HG02970 (cell line): ENCODE results near the gene CENPV.

Source experiments
- ATAC-seq: cut with Tn5 transposase; IDR thresholded peaks from one replicate; pipeline ENCODE4 v1.9.1; 2021; ENCODE audit warnings: mild to moderate bottlenecking, moderate library complexity, moderate number of reproducible peaks; ENCODE audit not compliant: unreplicated experiment, low FRiP score

The CENPV gene

DNA sequence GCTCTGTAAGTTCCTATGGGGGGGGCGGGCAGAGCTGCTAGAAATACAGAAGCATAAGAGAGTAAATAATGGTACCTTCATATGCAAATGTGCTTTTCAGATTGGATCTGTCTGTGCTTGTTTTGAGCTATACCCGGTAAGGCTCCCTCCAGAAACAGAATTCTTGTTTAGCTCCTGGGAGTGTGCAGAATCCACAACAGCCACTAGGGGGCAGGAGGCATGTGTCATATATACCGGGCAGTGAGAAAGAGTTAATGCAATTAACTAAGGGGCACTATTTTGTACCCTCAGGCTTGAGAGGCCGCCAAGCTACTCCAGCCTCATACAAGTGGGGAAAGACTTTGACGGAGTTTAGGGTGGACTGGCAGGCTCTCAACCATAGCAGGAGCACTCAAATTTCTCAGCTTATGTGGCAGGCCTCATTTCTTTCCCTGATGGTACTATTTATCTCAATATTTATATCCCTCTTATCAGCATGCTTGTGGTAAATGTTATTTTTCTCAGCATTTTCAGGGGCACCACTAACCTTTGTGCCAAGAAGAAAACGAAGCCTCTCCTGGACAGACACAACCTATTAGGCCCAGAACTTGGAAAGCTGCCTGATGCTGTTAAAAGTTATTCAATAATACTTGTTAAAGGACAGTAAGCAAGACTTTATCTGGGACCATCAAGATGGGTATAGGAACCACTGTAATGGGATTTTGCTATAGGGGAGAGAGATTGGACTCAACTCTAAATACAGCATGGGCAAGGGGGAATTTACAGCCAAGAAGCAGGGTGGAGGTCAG lies 10.7 kb upstream of the CENPV start:
- ATAC-seq = no peak

DNA sequence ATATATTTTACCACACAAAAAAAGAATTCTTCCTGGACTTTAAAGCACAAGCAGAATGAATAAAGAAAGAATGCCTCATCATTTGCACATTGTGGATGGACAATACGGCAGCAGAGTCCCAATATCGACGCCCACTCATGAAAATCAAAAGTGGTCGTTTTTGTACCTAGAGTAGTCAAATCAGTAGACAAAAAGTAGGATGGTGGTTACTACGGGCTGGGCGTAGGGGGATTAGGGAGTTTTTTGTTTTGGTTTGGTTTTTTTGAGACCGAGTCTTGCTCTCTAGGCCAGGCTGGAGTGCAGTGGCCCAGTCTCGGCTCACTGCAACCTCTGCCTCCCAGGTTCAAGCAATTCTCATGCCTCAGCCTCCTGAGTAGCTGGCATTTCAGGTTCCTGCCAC lies 8.6 kb upstream of the CENPV start:
- ATAC-seq = no peak

GRCh38 chr17:16358394-16358793 lies 5.1 kb upstream of the CENPV start:
- ATAC-seq = no peak

GRCh38 chr17:16354585-16354984 lies 1.3 kb upstream of the CENPV start:
- ATAC-seq = no peak

DNA sequence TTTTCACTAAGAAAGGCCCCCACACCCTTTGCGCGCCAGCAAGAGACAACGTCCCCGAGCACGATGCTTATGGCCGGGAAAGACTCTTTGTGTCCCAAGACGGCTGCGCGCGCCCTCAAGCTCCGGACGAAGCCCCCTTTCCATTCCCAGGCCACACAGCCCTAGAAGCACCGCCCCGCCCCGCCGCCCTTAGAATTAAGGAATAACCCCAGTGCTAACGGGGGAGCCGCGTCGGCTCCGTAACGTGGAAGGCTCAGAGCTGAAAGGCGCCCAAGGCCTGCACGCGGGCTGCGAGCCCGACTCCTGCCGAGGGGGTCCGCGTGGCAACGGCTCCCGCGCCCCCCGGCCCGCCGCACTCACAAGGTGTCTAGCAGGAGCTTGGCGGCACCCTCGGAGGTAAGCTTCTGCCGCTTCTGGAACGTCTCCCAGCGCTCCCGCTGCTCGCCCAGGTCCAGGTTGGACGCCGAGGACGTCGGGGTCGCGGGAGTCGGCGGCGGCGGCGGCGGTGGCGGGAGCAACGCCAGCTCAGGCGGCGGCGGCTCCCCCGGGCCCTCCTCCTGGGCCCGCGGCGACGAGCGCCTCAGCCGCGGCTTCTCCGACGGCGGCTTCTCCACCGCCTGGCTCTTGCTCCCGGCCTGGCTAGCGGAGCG lies 477 bp downstream of the CENPV start:
- ATAC-seq = peak; percentile 35

DNA sequence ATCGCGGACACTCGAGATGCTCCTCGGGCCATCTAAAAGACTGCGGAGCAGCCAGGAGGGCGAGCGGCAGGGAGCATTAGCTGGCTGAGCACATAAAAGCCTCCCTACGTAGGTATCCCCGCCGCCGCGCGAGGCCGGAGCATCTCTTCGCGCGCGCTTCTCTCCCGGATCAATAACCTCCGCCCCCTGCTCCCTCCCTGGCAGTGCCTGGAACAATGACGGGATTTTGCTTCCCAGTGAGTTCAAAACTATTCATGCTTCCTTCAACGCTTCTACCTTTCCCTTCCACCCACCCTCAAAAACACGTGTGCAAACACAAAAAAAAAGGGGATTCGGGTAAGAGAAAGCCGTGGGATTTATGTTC lies 984 bp downstream of the CENPV start:
- no peak for ATAC-seq

GRCh38 chr17:16351831-16352230 lies 1.4 kb downstream of the CENPV start:
- no peak for ATAC-seq

DNA sequence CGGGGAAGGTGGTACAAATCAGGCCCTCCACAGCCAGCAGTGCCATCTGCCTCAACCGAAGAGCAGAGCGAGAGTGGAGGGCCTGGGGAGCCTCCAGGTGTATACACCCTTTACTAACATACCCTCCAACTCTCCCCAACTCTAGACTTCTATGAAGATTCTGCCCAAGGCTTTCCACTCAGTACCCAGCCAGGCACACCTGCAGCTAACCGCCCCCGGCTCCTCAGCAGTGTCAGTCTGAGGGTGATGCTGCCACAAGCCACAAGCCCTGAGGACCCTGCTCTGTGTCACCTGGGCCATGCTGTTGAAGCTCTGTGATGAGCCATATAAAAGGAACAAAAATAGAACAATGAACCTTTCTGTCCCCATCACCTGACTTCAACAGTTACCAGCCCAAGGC lies 3.8 kb downstream of the CENPV start:
- no peak for ATAC-seq

DNA sequence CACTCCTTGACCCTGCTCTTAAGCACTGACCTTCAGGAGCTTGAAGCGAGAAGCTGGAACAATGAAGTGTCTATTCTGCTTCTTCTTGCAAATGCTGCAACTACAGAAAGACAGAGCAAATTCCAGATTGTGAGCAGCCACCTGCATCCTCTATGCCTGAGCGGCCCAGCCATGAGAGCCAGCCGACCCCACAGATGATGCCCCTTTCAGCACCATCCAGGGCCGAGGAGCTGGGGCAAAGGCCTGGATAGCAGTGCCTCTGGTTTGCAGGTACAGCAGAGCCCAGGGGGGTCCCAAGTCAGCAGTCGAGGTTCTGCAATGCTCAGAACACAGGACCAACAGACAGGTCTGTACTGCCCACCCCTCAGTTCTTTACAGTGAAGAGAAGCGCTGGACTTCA lies 4.7 kb downstream of the CENPV start:
- ATAC-seq = no peak

DNA sequence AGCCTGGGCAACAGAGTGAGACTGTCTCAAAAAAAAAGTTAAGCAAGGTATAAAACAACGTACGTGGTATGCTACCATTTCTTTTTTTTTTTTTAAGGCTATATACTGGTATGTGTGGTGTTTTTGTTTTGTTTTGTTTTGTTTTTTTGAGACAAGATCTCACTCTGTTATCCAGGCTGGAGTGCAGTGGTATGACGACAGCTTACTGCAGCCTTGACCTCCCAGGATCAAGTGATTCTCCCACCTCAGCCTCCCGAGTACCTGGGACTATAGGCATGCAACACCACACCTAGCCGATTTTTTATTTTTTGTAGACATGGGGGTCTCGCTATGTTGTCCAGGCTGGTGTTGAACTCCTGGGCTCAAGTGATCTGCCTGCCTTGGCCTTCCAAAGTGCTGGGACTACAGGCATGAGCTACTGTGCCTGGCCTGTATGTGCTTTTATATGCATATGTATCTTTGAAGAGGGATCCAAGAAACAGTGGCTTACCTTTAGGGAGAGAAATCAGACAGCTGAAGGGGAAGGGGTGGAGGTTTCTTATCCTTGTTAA lies 6.5 kb downstream of the CENPV start:
- ATAC-seq = no peak

DNA sequence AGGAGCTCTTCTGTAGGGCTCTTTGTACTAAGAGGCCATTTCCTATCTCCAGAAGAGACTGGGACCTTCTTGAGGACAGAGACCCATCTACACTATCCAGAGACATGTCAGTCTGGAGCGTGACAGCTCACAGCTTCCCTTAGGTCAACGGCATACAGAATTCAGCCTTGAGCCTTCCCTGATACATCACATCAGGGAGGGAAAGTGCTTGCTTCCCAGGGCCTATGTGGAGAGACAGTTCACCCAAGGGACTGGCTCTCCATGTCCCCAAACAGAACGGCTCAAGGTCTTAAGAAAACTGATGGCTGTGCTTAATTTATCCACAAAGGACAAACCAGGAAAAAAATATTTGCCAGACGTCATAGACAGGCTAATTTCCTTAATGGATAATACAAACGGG lies 7.7 kb downstream of the CENPV start:
- no peak for ATAC-seq

DNA sequence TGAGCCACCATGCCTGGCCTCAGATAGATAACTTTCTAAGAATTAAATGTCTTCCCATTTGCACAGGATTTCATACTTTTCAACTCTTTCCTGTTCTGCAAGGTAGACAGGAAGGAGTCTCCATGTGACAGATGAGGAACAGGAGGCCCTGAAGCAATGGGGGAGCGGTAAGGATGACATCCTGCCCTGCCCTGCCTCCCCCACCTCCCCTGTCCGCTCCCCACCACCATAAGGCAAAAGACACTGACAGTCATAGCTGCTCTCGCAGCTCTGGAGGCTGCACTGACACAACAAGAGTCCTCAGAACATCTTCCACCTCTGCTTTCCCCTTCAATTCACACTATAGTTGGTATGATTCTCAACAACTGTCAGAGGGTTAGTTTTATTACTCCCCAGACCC lies 9.7 kb downstream of the CENPV start:
- no peak for ATAC-seq

DNA sequence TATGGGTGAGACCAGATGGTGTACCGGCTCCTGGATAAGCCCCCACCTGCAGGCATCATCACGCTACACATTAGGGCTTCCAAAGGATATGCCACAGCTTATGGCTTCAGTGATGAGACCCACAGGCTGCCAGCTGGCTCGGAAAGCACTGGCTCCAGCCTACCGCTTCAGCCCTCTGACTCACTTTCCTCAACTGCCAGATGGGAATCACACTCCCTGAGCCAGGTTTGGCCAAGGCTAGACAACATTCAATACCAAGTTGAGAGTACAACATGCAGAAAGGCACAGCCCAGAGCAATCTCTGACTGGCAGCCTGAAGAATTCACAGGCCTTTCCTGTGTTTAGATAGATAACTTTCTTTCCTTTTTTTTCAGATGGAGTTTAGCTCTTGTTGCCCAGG lies 10.3 kb downstream of the CENPV start:
- ATAC-seq = no peak

GRCh38 chr17:16339959-16340358 lies 13.3 kb downstream of the CENPV start:
- no peak for ATAC-seq

- no peak for ATAC-seq
Measured at GRCh38 chr17:16339402-16339801, 13.9 kb downstream of the CENPV start.

- ATAC-seq = no peak
Measured at GRCh38 chr17:16338391-16338790, 14.9 kb downstream of the CENPV start.

DNA sequence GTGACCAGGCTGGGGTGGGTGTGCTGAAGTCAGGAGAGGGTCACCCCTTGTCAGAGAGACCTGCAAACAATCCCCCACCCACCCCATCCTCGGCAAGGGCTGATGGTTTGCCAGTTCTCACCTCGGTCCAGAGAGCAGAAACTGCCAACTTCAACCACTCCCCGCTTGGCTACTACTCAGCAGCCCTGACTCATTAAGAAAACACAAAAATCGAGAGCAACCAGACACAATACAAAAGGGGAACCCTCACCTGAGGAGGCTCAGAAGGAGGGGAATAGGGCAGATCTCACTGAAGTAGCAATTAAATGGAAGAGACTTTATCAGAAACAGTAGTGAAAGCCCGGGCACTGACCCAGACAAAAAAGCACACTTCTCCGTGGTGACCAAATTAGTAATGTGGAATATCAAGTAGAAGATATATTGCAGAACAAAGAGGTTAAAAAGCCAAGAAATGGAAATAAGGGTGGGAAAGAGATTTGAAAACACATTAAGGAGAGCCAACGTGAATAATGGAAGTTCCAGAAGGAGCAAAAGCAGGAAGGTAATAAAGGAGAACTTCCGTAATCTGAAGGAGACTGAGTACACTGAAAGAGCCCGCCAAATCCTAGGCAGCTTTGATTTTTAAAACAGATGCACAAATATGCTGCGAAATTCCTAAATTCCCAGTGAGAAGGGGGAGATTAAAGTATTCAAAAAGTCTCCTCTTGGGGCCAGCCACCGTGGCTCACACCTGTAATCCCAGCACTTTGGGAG lies 23.6 kb downstream of the CENPV start:
- no peak for ATAC-seq

- ATAC-seq = no peak
Measured at GRCh38 chr17:16328997-16329396, 24.3 kb downstream of the CENPV start.

DNA sequence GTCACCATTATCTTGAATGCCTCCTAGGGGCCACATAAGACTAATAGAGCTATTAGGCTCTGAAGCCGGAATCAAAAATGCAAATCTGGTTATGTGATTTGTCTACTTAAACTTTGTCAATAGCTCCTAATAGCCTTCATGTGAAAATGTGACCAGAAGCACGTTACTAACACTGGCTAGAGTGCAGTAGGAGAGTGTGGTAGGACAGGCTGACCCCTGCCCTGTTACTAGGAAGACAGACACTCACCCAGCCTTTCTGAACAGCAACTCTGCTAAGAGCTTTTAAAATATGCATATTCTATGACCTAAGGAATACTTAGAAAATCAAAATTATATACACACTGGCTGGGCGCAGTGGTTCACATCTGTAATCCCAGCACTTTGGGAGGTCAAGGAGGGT lies 26.3 kb downstream of the CENPV start:
- ATAC-seq = no peak

- ATAC-seq = no peak
Measured at GRCh38 chr17:16325964-16326363, 27.3 kb downstream of the CENPV start.

GRCh38 chr17:16322636-16323035 lies 30.6 kb downstream of the CENPV start:
- no peak for ATAC-seq
